Thyroid gland (tissue), 4 donors: ENCODE data around the gene HEXIM1.

ENCODE experiments used
- CTCF ChIP-seq, 6 experiments: fragments of 200-600 bp in 3 of 6; fragments of 450-650 bp in 3 of 6; sonication (generic) in 3 of 6; IDR thresholded peaks; one replicate each; pipeline ENCODE4 v1.5.1; 2016 to 2019; ENCODE audit warnings: antibody characterized with exemption in 6 of 6, mild to moderate bottlenecking in 2 of 6, inconsistent platforms in 1 of 6, moderate library complexity in 1 of 6
- POLR2A ChIP-seq, 2 donors: fragments of 450-650 bp; IDR thresholded peaks; one replicate each; pipeline ENCODE4 v1.6.1; 2017; ENCODE audit warnings: antibody characterized with exemption in 2 of 2, mild to moderate bottlenecking in 2 of 2, moderate library complexity in 1 of 2

- no peak for TF ChIP-seq CTCF (IDR thresholded peaks at IDR 0.05)
- TF ChIP-seq POLR2A (IDR thresholded peaks at IDR 0.05) = no peak
Observed at GRCh38 chr17:45116434-45117016, 31.8 kb upstream of the HEXIM1 start.
